Endothelial cell of umbilical vein (primary cell): ENCODE results near the gene TBC1D16. TPM values are rescaled to one million over a fixed set of nuclear protein-coding genes. Genes with fewer than 3 reads are reported as not detected.

Source experiments
- BruUV-seq: library from RNA; stranded (reverse); fragments of 400-500 nt; replicated peaks from 2 replicates; lab custom pipeline; 2021; lab: Mats Ljungman, UMichigan
- CTCF ChIA-PET: fragments of 300-600, 350-600 bp; sonication (Branson Sonifier 250); formaldehyde crosslinking; loops from one replicate; lab custom pipeline; 2021; ENCODE audit warnings: antibody characterized with exemption, inconsistent platforms; lab: Charles Lee
- POLR2A ChIA-PET: fragments of 300-600, 350-600 bp; sonication (Branson Sonifier 250); formaldehyde crosslinking; loops from one replicate; lab custom pipeline; 2021; ENCODE audit warnings: antibody characterized with exemption, inconsistent platforms; lab: Charles Lee
- DNase-seq: peaks from one replicate; pipeline ENCODE4 v3.0.0-alpha.2; 2011; ENCODE audit warnings: low read depth, low spot score
- FAIRE-seq: peaks from 2 replicates; lab custom pipeline; 2011; peaks lifted over from hg19 to GRCh38; lab: Jason Lieb, UNC
- H2AFZ ChIP-seq: 2 replicates; pipeline ENCODE4 v1.6.0; 2012; ENCODE audit warnings: low read depth, low read length, control low read depth, inconsistent platforms
- H3K27ac ChIP-seq: 2 replicates; pipeline ENCODE4 v1.5.1; 2011; ENCODE audit warnings: low read depth, mild to moderate bottlenecking, control low read depth, low read length, moderate library complexity; ENCODE audit not compliant: insufficient read depth
- H3K27me3 ChIP-seq, 2 experiments: 2 replicates each; pipeline versions ENCODE4 v1.6.0 to v1.6.1; 2011; ENCODE audit warnings: low read length in 2 of 2, mixed read lengths in 1 of 2; ENCODE audit not compliant: control insufficient read depth in 2 of 2, insufficient read depth in 2 of 2
- H3K36me3 ChIP-seq, 2 experiments: 2 replicates in 1 of 2; 3 replicates in 1 of 2; pipeline ENCODE4 v1.5.1; 2011; ENCODE audit warnings: low read length in 2 of 2, mild to moderate bottlenecking in 1 of 2, moderate library complexity in 1 of 2; ENCODE audit not compliant: control insufficient read depth in 2 of 2, insufficient read depth in 2 of 2; ENCODE audit errors: extremely low read depth in 1 of 2
- H3K4me1 ChIP-seq: 3 replicates; pipeline ENCODE4 v1.5.1; 2011; ENCODE audit warnings: mild to moderate bottlenecking, low read length; ENCODE audit not compliant: control insufficient read depth, insufficient read depth; ENCODE audit errors: extremely low read depth
- H3K4me2 ChIP-seq: 2 replicates; pipeline ENCODE4 v1.6.1; 2011; ENCODE audit warnings: low read length, control low read depth, mixed read lengths; ENCODE audit not compliant: insufficient read depth
- H3K4me3 ChIP-seq, 3 experiments: fragments of 200-600 bp in 1 of 3; sonication (generic), shearing (Covaris generic) in 1 of 3; replicated peaks in 1 of 3; 2 replicates each; pipeline ENCODE4 v1.5.1; 2011 to 2016; ENCODE audit warnings: control low read depth in 3 of 3, low read length in 3 of 3, mild to moderate bottlenecking in 2 of 3, inconsistent platforms in 1 of 3, low read depth in 1 of 3, moderate library complexity in 1 of 3; ENCODE audit not compliant: insufficient read depth in 1 of 3
- H3K79me2 ChIP-seq: 2 replicates; pipeline ENCODE4 v1.6.0; 2012; ENCODE audit warnings: low read length, inconsistent platforms; ENCODE audit not compliant: control insufficient read depth, insufficient read depth
- H3K9ac ChIP-seq: replicated peaks from 2 replicates; pipeline ENCODE3; 2011; ENCODE audit warnings: low read length, control low read depth; ENCODE audit not compliant: insufficient read depth; ENCODE audit errors: extremely low read depth
- H3K9me1 ChIP-seq: replicated peaks from 3 replicates; pipeline ENCODE4 v1.6.0; 2011; ENCODE audit warnings: mild to moderate bottlenecking, low read length; ENCODE audit not compliant: control insufficient read depth, insufficient read depth; ENCODE audit errors: extremely low read depth
- H3K9me3 ChIP-seq: replicated peaks from 2 replicates; pipeline ENCODE4 v1.5.1; 2012; ENCODE audit warnings: low read length, inconsistent platforms; ENCODE audit not compliant: control insufficient read depth, insufficient read depth
- H4K20me1 ChIP-seq: replicated peaks from 2 replicates; pipeline ENCODE3; 2011; ENCODE audit warnings: mild to moderate bottlenecking, low read length; ENCODE audit not compliant: control insufficient read depth, insufficient read depth; ENCODE audit errors: extremely low read depth
- CTCF ChIP-seq, 2 donors: IDR thresholded peaks; 1 replicate in 1 of 2; 2 replicates in 1 of 2; pipeline ENCODE4 v1.5.1; 2011; ENCODE audit warnings: low read length in 2 of 2, mild to moderate bottlenecking in 2 of 2, moderate library complexity in 2 of 2, control low read depth in 1 of 2, inconsistent platforms in 1 of 2, low read depth in 1 of 2; ENCODE audit not compliant: insufficient read depth in 1 of 2; ENCODE audit errors: extremely low read depth in 1 of 2
- EZH2 ChIP-seq: IDR thresholded peaks from 2 replicates; pipeline ENCODE4 v1.6.1; 2012; ENCODE audit warnings: borderline replicate concordance, low read depth, mild to moderate bottlenecking, moderate library complexity, low read length, inconsistent platforms; ENCODE audit not compliant: severe bottlenecking
- FOS ChIP-seq: IDR thresholded peaks from 2 replicates; pipeline ENCODE4 v1.6.1; 2011; ENCODE audit warnings: mild to moderate bottlenecking, low read length, moderate library complexity, borderline replicate concordance; ENCODE audit not compliant: insufficient read depth
- JUN ChIP-seq: IDR thresholded peaks from 2 replicates; pipeline ENCODE4 v1.6.1; 2011; ENCODE audit warnings: borderline replicate concordance, low read depth; ENCODE audit not compliant: insufficient read length, insufficient read depth
- MYC ChIP-seq: IDR thresholded peaks from one replicate; pipeline ENCODE4 v1.6.1; 2011; ENCODE audit warnings: mild to moderate bottlenecking, low read depth, low read length
- POLR2A ChIP-seq: IDR thresholded peaks from 2 replicates; pipeline ENCODE4 v1.6.1; 2012; ENCODE audit warnings: low read depth, mild to moderate bottlenecking, control low read depth, low read length
- dilution Hi-C: fragments of 300-500 bp; cut with MboI; formaldehyde crosslinking; loops from one replicate; pipeline ENCODE4 v1.15.0; 2019; ENCODE audit warnings: low sequenced_read_pairs; ENCODE audit not compliant: extremely low pct_ligation_motif_present
- intact Hi-C: fragments of 100-400 bp; cut with micrococcal nuclease; formaldehyde crosslinking; loops from one replicate; pipeline ENCODE4 v1.10.0; 2022
- polyA plus RNA-seq, 4 experiments: library from polyadenylated mRNA; depleted of rRNA in 3 of 4; stranded (reverse) in 3 of 4; unstranded in 1 of 4; fragments of >200 nt; gene quantifications; 2 replicates each; pipeline versions ENCODE4 v1.2.1 to v1.2.3, GENCODE V29; 2011 to 2012; ENCODE audit warnings: missing spikeins in 1 of 4
- total RNA-seq: library from RNA; stranded (reverse); gene quantifications from 2 replicates; pipeline ENCODE4 v1.2.3, GENCODE V29; 2021
- TF ChIP-seq, protein P1 (sequence below): IDR thresholded peaks from 2 replicates; pipeline ENCODE4 v1.6.1; 2011; ENCODE audit not compliant: insufficient read depth, insufficient read length

The TBC1D16 gene
- total and polyA plus RNA-seq, 2 donors (not counting 3 experiments of a cell fraction or from before 2014, with no cell fraction given): 12.9 to 48.6 TPM

DNA sequence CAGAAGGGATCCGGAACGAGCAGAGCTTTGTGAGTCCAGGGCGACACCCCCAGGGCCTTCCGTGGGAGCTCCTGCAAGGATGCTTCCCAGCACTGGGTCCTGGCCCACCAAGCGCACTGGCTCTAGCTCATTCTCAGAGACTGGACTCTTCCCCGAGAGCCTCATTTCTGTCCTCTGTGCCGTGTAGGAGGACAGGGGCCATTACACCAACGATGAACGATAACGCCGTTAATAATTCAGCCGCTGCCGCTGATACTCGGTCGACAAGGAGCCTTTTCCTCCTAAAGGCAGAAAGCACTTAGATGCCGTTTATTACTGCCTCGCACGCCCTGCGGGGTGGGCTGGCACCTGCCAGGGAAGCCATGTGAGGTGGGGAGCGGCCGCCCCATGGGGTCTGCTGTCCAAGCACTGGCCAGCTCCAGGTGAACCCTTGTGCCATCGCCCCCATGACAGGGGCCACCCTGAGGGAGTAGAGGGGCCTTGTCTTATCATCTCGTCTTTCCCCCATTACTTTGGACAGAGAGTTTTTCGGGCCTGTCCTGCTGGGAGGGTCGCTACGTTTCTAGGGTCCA, 33.5 kb downstream of the TBC1D16 start:
- no peaks in the 10 kb centered on the region for H3K27me3 ChIP-seq
- no peaks in the 10 kb centered on the region for H3K79me2 ChIP-seq
- no peak overlapping the region for H3K27ac ChIP-seq
- FAIRE-seq (no peak), DNase-seq (no peak)
- no peaks in the 10 kb centered on the region for H4K20me1 ChIP-seq
- dilution Hi-C loops (no loop called here), intact Hi-C loops (no loop called here)
- H3K4me3 ChIP-seq: no peak overlapping the region
- H3K9ac ChIP-seq: no peak overlapping the region
- no peaks in the 10 kb centered on the region for H3K9me1 ChIP-seq
- H3K36me3 ChIP-seq: peaks cover 2 to 13% of the 10 kb centered on the region in 2 experiments
- no peaks in the 10 kb centered on the region for H3K4me1 ChIP-seq
- no peaks in the 10 kb centered on the region for H3K9me3 ChIP-seq
- CTCF ChIA-PET: no interaction called here
- BruUV-seq: no TSS peak
- H2AFZ ChIP-seq: no peak overlapping the region
- POLR2A ChIA-PET: no interaction called here
- H3K4me2 ChIP-seq: no peak overlapping the region
- TF ChIP-seq JUN: no peak
- TF ChIP-seq POLR2A: no peak
- no peak for TF ChIP-seq FOS
- no peak for TF ChIP-seq EZH2
- TF ChIP-seq MYC: no peak
- TF ChIP-seq CTCF (IDR thresholded peaks at IDR 0.05; ENCODE audit: extremely low read depth in 1 of 2, insufficient read depth in 1 of 2, low read depth in 1 of 2, low read length in 2 of 2): no peak
- TF ChIP-seq, protein P1, sequence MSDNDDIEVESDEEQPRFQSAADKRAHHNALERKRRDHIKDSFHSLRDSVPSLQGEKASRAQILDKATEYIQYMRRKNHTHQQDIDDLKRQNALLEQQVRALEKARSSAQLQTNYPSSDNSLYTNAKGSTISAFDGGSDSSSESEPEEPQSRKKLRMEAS: no peak
